SK-N-MC (cell line): ENCODE data around the gene CAMLG.

ENCODE experiments used
- DNase-seq: peaks from one replicate; pipeline ENCODE4 v3.0.0-alpha.2; 2011; ENCODE audit warnings: low read depth, low spot score
- H3K27ac ChIP-seq: fragments of 200-600 bp; sonication (generic); 2 replicates; pipeline ENCODE4 v1.5.1; 2016; ENCODE audit warnings: mixed run types
- H3K36me3 ChIP-seq: fragments of 200-600 bp; sonication (generic); 2 replicates; pipeline ENCODE4 v1.6.1; 2017; ENCODE audit warnings: antibody characterized with exemption, low read length, mixed read lengths; ENCODE audit not compliant: insufficient read depth
- H3K4me3 ChIP-seq: fragments of 200-600 bp; sonication (generic); 2 replicates; pipeline ENCODE4 v1.5.1; 2016
- H3K9ac ChIP-seq: fragments of 200-600 bp; sonication (generic); 2 replicates; pipeline ENCODE4 v1.8.0; 2017; ENCODE audit warnings: mixed run types, mixed read lengths; ENCODE audit not compliant: insufficient read length
- H3K9me3 ChIP-seq: fragments of 200-600 bp; sonication (generic); 2 replicates; pipeline ENCODE4 v1.6.1; 2017; ENCODE audit warnings: low read depth, mild to moderate bottlenecking, antibody characterized with exemption, low read length, moderate library complexity, mixed read lengths
- EZH2 ChIP-seq: fragments of 200-600 bp; sonication (generic); IDR thresholded peaks from one replicate; pipeline ENCODE4 v1.6.1; 2017; ENCODE audit warnings: antibody characterized with exemption
- FOXP2 ChIP-seq: optimal IDR thresholded peaks from 2 replicates; pipeline ENCODE3; 2011; ENCODE audit warnings: mild to moderate bottlenecking, moderate library complexity; ENCODE audit not compliant: insufficient read depth; ENCODE audit errors: extremely low read length, control extremely low read depth
- POLR2AphosphoS5 ChIP-seq: IDR thresholded peaks from 2 replicates; pipeline ENCODE4 v1.6.1; 2012; ENCODE audit warnings: mild to moderate bottlenecking, low read depth, low read length, borderline replicate concordance

CAMLG gene

DNA sequence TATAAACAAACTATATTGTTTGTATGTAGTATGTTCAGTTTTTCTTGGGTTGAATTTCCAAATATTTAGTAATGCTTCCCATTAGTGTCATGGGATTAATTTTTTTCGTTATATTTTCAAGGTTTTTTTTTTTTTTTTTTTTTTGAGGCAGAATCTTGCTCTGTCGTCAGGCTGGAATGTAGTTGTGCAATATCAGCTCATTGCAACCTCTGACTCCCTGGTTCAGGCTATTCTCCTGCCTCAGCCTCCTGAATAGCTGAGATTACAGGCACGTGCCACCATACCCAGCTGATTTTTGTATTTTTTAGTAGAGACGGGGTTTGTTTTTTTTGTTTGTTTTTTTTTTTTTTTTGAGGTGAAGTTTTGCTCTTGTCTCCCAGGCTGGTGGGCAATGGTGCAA is 30.9 kb downstream of the CAMLG start:
- Histone ChIP-seq H3K4me3 (no peak overlapping the region), H3K36me3 (peaks cover 81% of the 10 kb centered on the region), H3K9ac (no peak overlapping the region), H3K9me3 (no peaks in the 10 kb centered on the region), H3K27ac (no peak overlapping the region)
- TF ChIP-seq FOXP2 (no peak), EZH2 (no peak), POLR2AphosphoS5 (no peak)
- no peak for DNase-seq

- no peak overlapping the region for H3K9ac ChIP-seq
- no peak for TF ChIP-seq EZH2
- no peak for TF ChIP-seq POLR2AphosphoS5
- no peak for TF ChIP-seq FOXP2
- H3K9me3 ChIP-seq: no peaks in the 10 kb centered on the region
- no peak for DNase-seq
- H3K36me3 ChIP-seq: peaks cover 81% of the 10 kb centered on the region
- no peak overlapping the region for H3K4me3 ChIP-seq
- H3K27ac ChIP-seq: no peak overlapping the region
These were observed 34.2 kb downstream of the CAMLG start for GRCh38 chr5:134772461-134773125.

DNA sequence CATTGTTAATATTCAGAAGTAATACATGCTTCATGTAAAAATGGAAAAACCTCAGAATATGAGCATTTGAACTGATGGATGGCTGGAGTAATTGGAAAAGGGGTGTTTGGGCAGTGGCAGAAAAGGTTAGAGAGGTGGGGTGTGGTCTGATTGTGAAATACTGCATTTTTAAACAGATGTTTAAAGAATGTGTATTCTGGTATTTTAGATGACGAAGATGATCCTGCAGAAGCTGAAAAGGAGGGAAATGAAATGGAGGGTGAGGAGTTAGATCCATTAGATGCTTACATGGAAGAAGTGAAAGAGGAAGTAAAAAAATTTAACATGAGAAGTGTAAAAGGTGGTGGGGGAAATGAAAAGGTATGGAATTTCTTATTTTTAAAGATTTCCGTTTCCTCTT is 39.0 kb downstream of the CAMLG start:
- no peak for DNase-seq
- H3K9me3 ChIP-seq: no peaks in the 10 kb centered on the region
- H3K4me3 ChIP-seq: no peak overlapping the region
- TF ChIP-seq FOXP2: no peak
- H3K36me3 ChIP-seq: peaks cover 76% of the 10 kb centered on the region
- H3K9ac ChIP-seq: no peak overlapping the region
- no peak overlapping the region for H3K27ac ChIP-seq

DNA sequence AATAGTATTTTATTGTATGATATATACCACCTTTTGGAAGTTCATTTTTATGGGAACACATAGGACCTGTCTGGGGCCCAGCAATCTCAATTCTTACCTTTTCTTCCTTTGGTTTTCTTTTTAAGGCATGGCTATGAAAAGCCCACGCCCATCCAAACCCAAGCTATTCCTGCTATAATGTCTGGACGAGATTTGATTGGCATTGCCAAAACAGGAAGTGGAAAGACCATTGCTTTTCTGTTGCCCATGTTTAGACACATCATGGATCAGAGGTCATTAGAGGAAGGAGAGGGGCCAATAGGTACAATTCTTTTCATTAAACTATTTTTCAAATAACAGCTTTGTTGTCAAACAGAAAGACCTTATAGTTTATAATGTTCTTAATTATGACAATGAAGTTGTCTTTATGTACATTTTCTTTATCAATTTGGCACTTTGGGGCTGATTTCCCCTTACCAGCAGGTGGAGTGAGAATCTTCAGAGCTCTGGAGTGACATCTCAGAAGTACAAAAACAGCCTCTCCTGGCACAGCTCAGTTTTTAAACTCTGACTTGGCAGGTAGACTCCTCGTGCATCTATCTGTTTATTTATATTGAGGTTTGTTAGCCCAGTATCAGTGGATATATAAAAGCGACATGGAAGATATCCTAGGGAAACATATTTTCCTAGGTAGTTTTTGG is 46.0 kb downstream of the CAMLG start:
- Histone ChIP-seq H3K36me3 (peaks cover 82% of the 10 kb centered on the region), H3K9me3 (no peaks in the 10 kb centered on the region), H3K4me3 (no peak overlapping the region), H3K27ac (no peak overlapping the region), H3K9ac (no peak overlapping the region)
- no peak for TF ChIP-seq EZH2
- TF ChIP-seq POLR2AphosphoS5: no peak
- TF ChIP-seq FOXP2: no peak
- DNase-seq: no peak

GRCh38 chr5:134784946-134785620 is 46.7 kb downstream of the CAMLG start:
- H3K36me3 ChIP-seq: peaks cover 83% of the 10 kb centered on the region
- no peak overlapping the region for H3K27ac ChIP-seq
- no peaks in the 10 kb centered on the region for H3K9me3 ChIP-seq
- no peak for DNase-seq
- TF ChIP-seq EZH2 (no peak), FOXP2 (no peak), POLR2AphosphoS5 (no peak)
- H3K4me3 ChIP-seq: no peak overlapping the region
- H3K9ac ChIP-seq: no peak overlapping the region

GRCh38 chr5:134787692-134788091 is 49.3 kb downstream of the CAMLG start:
- Histone ChIP-seq H3K27ac (no peak overlapping the region), H3K4me3 (no peak overlapping the region), H3K36me3 (peaks cover 87% of the 10 kb centered on the region), H3K9me3 (no peaks in the 10 kb centered on the region), H3K9ac (no peak overlapping the region)
- DNase-seq: no peak
- no peak for TF ChIP-seq FOXP2
- TF ChIP-seq POLR2AphosphoS5: no peak
- TF ChIP-seq EZH2: no peak

DNA sequence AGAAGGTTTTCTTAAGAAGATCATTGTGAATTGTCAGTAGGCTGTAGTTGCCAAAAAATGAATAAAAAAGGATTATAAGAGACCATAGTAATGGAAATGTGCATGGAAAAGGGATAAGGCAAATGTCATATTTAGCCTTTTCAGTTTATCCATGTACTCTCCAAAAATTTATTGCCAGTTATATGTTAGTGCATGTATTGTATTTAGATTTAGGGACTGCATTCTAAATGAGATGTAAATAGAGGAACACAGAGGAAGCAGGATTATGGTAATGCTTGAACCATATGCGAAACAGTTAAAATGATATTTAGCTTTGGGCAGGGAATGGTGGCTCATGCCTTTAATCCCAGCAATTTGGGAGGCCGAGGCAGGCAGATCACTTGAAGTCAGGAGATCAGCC is 53.2 kb downstream of the CAMLG start:
- TF ChIP-seq POLR2AphosphoS5 (no peak), FOXP2 (no peak), EZH2 (no peak)
- no peak for DNase-seq
- Histone ChIP-seq H3K9me3 (no peaks in the 10 kb centered on the region), H3K9ac (no peak overlapping the region), H3K4me3 (no peak overlapping the region), H3K27ac (no peak overlapping the region), H3K36me3 (peaks cover 90% of the 10 kb centered on the region)

DNA sequence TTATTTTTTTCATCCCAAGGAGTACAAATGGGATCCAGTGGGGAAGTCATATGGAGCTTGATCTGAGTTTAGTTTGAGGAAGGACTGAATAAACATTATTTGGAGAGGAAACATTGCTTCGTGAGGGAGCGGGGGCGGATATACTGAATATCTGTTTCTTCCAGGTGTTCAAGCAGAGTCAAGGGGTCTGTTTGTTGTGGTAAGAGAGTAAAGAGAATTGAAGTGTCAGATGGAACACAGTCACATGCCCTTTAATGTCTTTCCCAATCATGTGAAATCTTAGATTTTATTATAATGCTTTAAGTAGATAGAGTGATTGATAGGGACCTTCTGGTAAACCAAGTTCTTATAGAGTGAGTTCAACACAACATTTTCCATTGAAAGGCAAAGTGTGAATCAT is 53.9 kb downstream of the CAMLG start:
- no peak overlapping the region for H3K27ac ChIP-seq
- DNase-seq: no peak
- H3K9me3 ChIP-seq: no peaks in the 10 kb centered on the region
- no peak for TF ChIP-seq FOXP2
- TF ChIP-seq EZH2: no peak
- TF ChIP-seq POLR2AphosphoS5: no peak
- peaks cover 86% of the 10 kb centered on the region for H3K36me3 ChIP-seq
- no peak overlapping the region for H3K4me3 ChIP-seq
- no peak overlapping the region for H3K9ac ChIP-seq
